Measurements from ENCODE around the gene HOMER2. TPM values are rescaled to one million over a fixed set of nuclear protein-coding genes. Genes with fewer than 3 reads are reported as not detected.

The HOMER2 gene
- total RNA-seq, 1 donor from 2014 or later, result 16.4 TPM

GRCh38 chr15:82833362-82833682, 119.2 kb downstream of the HOMER2 start:
- Histone ChIP-seq H3K27me3 (no peaks in the 10 kb centered on the region), H3K4me1 (peaks cover 10% of the 10 kb centered on the region), H3K36me3 (peaks cover 92% of the 10 kb centered on the region), H3K27ac (no peak overlapping the region), H3K9me3 (no peaks in the 10 kb centered on the region), H3K4me3 (no peak overlapping the region)
- intact Hi-C loops (cut with DNase I), result no loop called here
- TF ChIP-seq CTCF (IDR thresholded peaks at IDR 0.05), result no peak
- DNase-seq (no peak), ATAC-seq (no peak)

DNA sequence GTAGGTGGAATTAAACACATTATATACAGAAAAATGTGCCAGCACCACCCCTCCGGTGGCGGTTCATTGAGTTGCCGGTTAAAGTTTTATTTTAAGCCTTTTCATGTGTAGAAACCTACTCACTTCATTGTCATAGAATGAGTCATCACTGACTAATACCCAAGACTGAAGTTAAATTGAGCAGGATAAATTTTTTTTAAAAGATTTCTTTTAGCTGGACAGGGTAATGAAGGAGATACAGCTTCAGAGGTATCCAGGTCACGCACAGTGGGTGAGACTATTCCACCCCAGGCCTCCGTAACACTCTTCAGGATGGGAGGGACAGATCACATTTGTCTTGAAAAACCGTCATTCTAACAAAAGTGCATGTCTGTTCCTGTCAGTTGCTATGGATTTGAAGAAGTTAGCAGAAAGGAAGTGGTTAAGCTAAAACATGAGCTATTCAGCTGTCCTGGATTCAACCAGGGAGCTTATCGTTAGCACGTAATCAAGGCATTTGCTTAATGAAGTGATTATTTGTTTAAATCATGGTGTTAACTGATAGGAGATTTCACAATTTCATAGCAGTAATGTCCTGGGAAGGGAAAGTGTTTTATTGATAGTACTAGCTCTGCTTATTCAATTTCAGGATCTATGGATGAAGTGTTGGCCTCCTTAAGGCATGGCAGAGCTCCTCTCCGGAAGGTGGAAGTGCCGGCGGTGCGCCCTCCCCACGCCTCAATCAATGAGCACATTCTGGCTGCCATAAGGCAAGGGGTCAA, 119.7 kb downstream of the HOMER2 start:
- no peak overlapping the region for H3K4me3 ChIP-seq
- DNase-seq, result no peak
- no peaks in the 10 kb centered on the region for H3K9me3 ChIP-seq
- H3K36me3 ChIP-seq, result peaks cover 97% of the 10 kb centered on the region
- peaks cover 10% of the 10 kb centered on the region for H3K4me1 ChIP-seq
- H3K27ac ChIP-seq, result peak overlapping the region; percentile 0
- peak; percentile 51 for ATAC-seq
- H3K27me3 ChIP-seq, result no peaks in the 10 kb centered on the region
- TF ChIP-seq CTCF (IDR thresholded peaks at IDR 0.05), result no peak
- intact Hi-C loops (cut with DNase I), result no loop called here

DNA sequence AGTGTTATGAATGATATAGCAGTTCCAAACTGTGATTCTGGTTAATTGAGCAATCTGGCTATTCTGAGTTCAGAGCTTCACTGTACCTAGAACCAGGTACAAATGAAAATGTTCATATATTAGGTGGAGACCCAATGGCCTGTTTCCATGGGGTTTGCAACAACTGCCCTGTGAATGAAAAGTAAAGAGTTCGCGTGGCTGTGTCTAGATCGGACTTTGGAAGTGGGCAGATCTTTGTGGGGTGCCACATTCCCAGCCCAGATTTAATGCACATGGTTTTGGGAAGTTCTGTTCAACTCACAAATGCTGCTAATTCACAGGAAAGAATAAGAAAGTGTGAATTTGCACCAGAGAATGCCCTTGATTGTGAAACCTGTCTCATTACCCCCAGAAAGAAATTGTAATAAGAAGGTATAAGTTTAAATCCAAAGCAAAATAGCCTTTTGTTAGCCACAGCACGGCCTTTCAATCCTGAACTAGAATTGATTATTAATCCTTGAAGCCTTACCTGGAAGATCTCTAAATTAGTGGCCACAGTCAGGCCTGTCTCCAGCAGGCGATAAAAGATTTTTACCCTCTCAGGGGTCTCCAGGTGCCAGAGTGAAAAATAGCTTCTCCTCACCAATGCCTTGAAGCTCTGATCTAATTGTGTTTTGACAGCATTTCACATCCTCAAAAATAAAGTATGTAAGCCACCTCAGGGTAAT, 120.5 kb downstream of the HOMER2 start:
- Histone ChIP-seq H3K9me3 (no peaks in the 10 kb centered on the region), H3K36me3 (peaks cover 98% of the 10 kb centered on the region), H3K27ac (peak overlapping the region; percentile 0), H3K4me1 (peaks cover 10% of the 10 kb centered on the region), H3K27me3 (no peaks in the 10 kb centered on the region), H3K4me3 (no peak overlapping the region)
- DNase-seq (no peak), ATAC-seq (no peak)
- intact Hi-C loops (cut with DNase I), result no loop called here
- no peak for TF ChIP-seq CTCF (IDR thresholded peaks at IDR 0.05)

DNA sequence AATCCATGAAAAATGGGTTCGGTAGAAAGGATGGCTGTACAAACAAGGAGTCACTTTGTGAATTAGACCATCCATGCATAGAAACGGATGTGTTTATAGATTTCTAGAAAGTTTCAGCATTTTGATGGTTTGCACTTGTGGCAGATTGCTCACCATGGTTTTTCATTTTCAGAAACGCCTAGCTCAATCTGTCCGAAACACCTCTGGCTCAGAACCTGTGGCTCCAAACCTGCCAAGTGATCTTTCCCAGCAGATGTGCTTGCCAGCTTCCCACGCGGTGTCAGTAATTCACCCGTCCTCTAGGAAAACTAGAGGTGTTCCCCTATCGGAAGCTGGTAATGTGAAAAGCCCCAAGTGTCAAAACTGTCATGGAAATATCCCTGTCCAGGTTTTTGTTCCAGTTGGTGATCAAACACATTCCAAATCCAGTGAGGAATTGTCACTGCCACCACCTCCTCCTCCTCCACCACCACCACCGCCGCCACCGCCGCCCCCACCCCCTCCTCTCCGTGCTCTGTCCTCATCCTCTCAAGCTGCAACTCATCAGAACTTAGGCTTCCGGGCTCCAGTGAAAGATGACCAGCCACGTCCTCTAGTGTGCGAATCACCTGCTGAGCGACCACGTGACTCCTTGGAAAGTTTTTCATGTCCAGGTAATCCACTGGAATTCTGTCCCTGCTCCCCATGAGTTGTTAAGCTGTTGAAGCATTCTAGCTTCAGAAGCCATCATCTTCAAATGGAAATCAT, 121.9 kb downstream of the HOMER2 start:
- ATAC-seq (no peak), DNase-seq (no peak)
- Histone ChIP-seq H3K36me3 (peaks cover 98% of the 10 kb centered on the region), H3K9me3 (no peaks in the 10 kb centered on the region), H3K27ac (no peak overlapping the region), H3K4me1 (peaks cover 10% of the 10 kb centered on the region), H3K27me3 (no peaks in the 10 kb centered on the region), H3K4me3 (no peak overlapping the region)
- no peak for TF ChIP-seq CTCF (IDR thresholded peaks at IDR 0.05)
- intact Hi-C loops (cut with DNase I), result no loop called here

DNA sequence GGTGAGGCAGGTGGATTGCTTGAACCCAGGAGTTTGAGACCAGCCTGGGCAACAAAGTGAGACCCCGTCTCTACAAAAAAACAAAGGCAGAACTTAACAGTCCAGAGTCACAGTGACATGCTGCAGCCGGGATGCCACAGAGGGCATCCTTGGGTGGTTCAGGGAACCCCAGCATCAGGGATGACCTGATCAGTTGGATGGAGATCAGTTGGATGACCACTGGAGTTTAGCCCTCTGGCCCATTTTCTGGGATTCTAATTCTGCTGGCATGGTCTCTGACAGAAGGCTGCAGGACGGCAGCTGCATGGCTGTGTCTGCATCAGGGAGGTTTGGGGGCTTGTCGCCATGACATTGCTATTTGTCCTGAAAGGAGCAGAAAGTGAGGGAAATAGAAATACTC, 123.3 kb downstream of the HOMER2 start:
- H3K4me3 ChIP-seq, result no peak overlapping the region
- DNase-seq (no peak), ATAC-seq (no peak)
- H3K27ac ChIP-seq, result no peak overlapping the region
- H3K4me1 ChIP-seq, result peaks cover 10% of the 10 kb centered on the region
- no peak for TF ChIP-seq CTCF (IDR thresholded peaks at IDR 0.05)
- intact Hi-C loops (cut with DNase I), result no loop called here
- peaks cover 98% of the 10 kb centered on the region for H3K36me3 ChIP-seq
- no peaks in the 10 kb centered on the region for H3K27me3 ChIP-seq
- no peaks in the 10 kb centered on the region for H3K9me3 ChIP-seq

Data from upper lobe of right lung (tissue), 1 donor.